HCT116 (cell line): Measurements from ENCODE around the gene TNIK. TPM values are rescaled to one million over a fixed set of nuclear protein-coding genes. Genes with fewer than 3 reads are reported as not detected.
A peak's percentile ranks its signal among the peaks of the same experiment; 100 is the strongest.

ENCODE experiments used
- ATAC-seq: fragments of 200-7000 bp; cut with Tn5 transposase; 2 replicates; pipeline ENCODE4 v1.9.1; 2020; ENCODE audit warnings: mild to moderate bottlenecking, moderate library complexity
- BruUV-seq: library from RNA; stranded (reverse); fragments of 400-500 nt; replicated peaks from 2 replicates; lab custom pipeline; 2021; lab: Mats Ljungman, UMichigan
- CTCF ChIA-PET: fragments of 300-600 bp; sonication (Branson Sonifier 250); formaldehyde crosslinking; loops from one replicate; lab custom pipeline; 2021; ENCODE audit warnings: antibody characterized with exemption; lab: Charles Lee
- POLR2A ChIA-PET: fragments of 300-600, 350-600 bp; sonication (Branson Sonifier 250); formaldehyde crosslinking; loops from one replicate; lab custom pipeline; 2021; ENCODE audit warnings: antibody characterized with exemption; lab: Charles Lee
- RAD21 ChIA-PET, 2 experiments: fragments of 300-600 bp; sonication (Branson Sonifier 250); formaldehyde crosslinking; loops; one replicate each; lab custom pipeline; 2023; ENCODE audit warnings: low total read pairs in 2 of 2; ENCODE audit not compliant: uncharacterized antibody in 2 of 2, unreplicated experiment in 2 of 2, low non-redundant PET in 1 of 2; lab: Charles Lee
- DNase-seq: peaks from one replicate; pipeline ENCODE4 v3.0.0-alpha.2; 2010; ENCODE audit warnings: low read depth, low spot score
- H2AFZ ChIP-seq: fragments of 200-600 bp; shearing (Covaris generic), sonication (generic); 2 replicates; pipeline ENCODE4 v1.6.1; 2017; ENCODE audit warnings: low read depth, mixed run types, mixed read lengths, antibody characterized with exemption, low read length; ENCODE audit not compliant: poor library complexity, severe bottlenecking
- H3K27ac ChIP-seq: 2 replicates; pipeline ENCODE4 v1.5.1; 2012; ENCODE audit warnings: low read depth, low read length
- H3K27me3 ChIP-seq: fragments of 200-600 bp; sonication (generic); 2 replicates; pipeline ENCODE4 v1.6.1; 2016; ENCODE audit warnings: mixed run types, low read length, mixed read lengths; ENCODE audit not compliant: insufficient read depth
- H3K36me3 ChIP-seq, 2 experiments: fragments of 200-500 bp in 1 of 2; fragments of 200-600 bp in 1 of 2; sonication (Bioruptor generic) in 1 of 2; sonication (generic) in 1 of 2; 2 replicates each; pipeline versions ENCODE4 v1.5.1 to v1.6.1; 2014 to 2016; ENCODE audit warnings: low read length in 2 of 2, inconsistent platforms in 1 of 2, mixed read lengths in 1 of 2, mixed run types in 1 of 2; ENCODE audit not compliant: insufficient read depth in 2 of 2, control insufficient read depth in 1 of 2
- H3K4me1 ChIP-seq, 2 experiments: fragments of 200-600 bp in 1 of 2; sonication (generic) in 1 of 2; 2 replicates each; pipeline versions ENCODE4 v1.5.1 to v1.6.1; 2012 to 2017; ENCODE audit warnings: low read length in 2 of 2, inconsistent platforms in 1 of 2, mild to moderate bottlenecking in 1 of 2, mixed read lengths in 1 of 2, mixed run types in 1 of 2, moderate library complexity in 1 of 2; ENCODE audit not compliant: insufficient read depth in 2 of 2, control insufficient read depth in 1 of 2
- H3K4me2 ChIP-seq: fragments of 200-600 bp; sonication (generic); 2 replicates; pipeline ENCODE4 v1.6.1; 2017; ENCODE audit warnings: mixed run types, low read length, mixed read lengths
- H3K4me3 ChIP-seq, 2 experiments: fragments of 200-600 bp in 1 of 2; sonication (generic) in 1 of 2; replicated peaks in 1 of 2; 2 replicates each; pipeline ENCODE4 v1.5.1; 2011 to 2016; ENCODE audit warnings: low read length in 2 of 2, control low read depth in 1 of 2, low read depth in 1 of 2, mild to moderate bottlenecking in 1 of 2, mixed read lengths in 1 of 2, mixed run types in 1 of 2
- H3K79me2 ChIP-seq: fragments of 200-600 bp; sonication (generic); 2 replicates; pipeline ENCODE4 v1.6.1; 2017; ENCODE audit warnings: mild to moderate bottlenecking, mixed run types, low read length, moderate library complexity, mixed read lengths; ENCODE audit not compliant: insufficient read depth
- H3K9ac ChIP-seq: fragments of 200-600 bp; sonication (generic); 2 replicates; pipeline ENCODE4 v1.6.1; 2016; ENCODE audit warnings: low read length, mixed read lengths
- H3K9me2 ChIP-seq: fragments of 200-600 bp; sonication (generic), shearing (Covaris generic); 2 replicates; pipeline ENCODE4 v1.6.1; 2017; ENCODE audit warnings: mixed run types, mild to moderate bottlenecking, moderate library complexity; ENCODE audit not compliant: insufficient read depth
- H3K9me3 ChIP-seq, 2 experiments: fragments of 200-500 bp in 1 of 2; fragments of 200-600 bp in 1 of 2; sonication (Bioruptor generic) in 1 of 2; sonication (generic) in 1 of 2; 2 replicates each; pipeline ENCODE4 v1.6.1; 2014 to 2017; ENCODE audit warnings: low read length in 2 of 2, mixed read lengths in 2 of 2, inconsistent platforms in 1 of 2, low read depth in 1 of 2, mild to moderate bottlenecking in 1 of 2, mixed run types in 1 of 2, moderate library complexity in 1 of 2; ENCODE audit not compliant: control insufficient read depth in 1 of 2, insufficient read depth in 1 of 2
- H4K20me1 ChIP-seq: fragments of 200-600 bp; sonication (generic), shearing (Covaris generic); 2 replicates; pipeline ENCODE4 v1.6.1; 2017; ENCODE audit warnings: mixed run types, mild to moderate bottlenecking, moderate library complexity; ENCODE audit not compliant: insufficient read depth
- CBX3 ChIP-seq: IDR thresholded peaks from 2 replicates; pipeline ENCODE4 v1.6.1; 2012; ENCODE audit warnings: low read depth
- CEBPB ChIP-seq: IDR thresholded peaks from 2 replicates; pipeline ENCODE4 v1.6.1; 2012; ENCODE audit warnings: low read depth
- EGR1 ChIP-seq: IDR thresholded peaks from 2 replicates; pipeline ENCODE4 v1.6.1; 2012; ENCODE audit warnings: low read depth
- ELF1 ChIP-seq: IDR thresholded peaks from 2 replicates; pipeline ENCODE4 v1.6.1; 2012; ENCODE audit warnings: low read depth, borderline replicate concordance
- EZH2 ChIP-seq: fragments of 200-600 bp; sonication (generic); IDR thresholded peaks from 2 replicates; pipeline ENCODE4 v1.6.1; 2017; ENCODE audit warnings: antibody characterized with exemption, mixed run types
- MAX ChIP-seq: IDR thresholded peaks from 2 replicates; pipeline ENCODE4 v1.6.1; 2012
- POLR2A ChIP-seq: IDR thresholded peaks from 2 replicates; pipeline ENCODE4 v1.7.0; 2011; ENCODE audit warnings: borderline replicate concordance; ENCODE audit not compliant: insufficient read depth, insufficient read length; ENCODE audit errors: extremely low read depth
- POLR2AphosphoS5 ChIP-seq: IDR thresholded peaks from 2 replicates; pipeline ENCODE4 v1.6.1; 2011; ENCODE audit warnings: mild to moderate bottlenecking, low read depth, low read length, moderate library complexity
- REST ChIP-seq: IDR thresholded peaks from 2 replicates; pipeline ENCODE4 v1.6.1; 2012; ENCODE audit warnings: low read depth
- SIN3A ChIP-seq: IDR thresholded peaks from 2 replicates; pipeline ENCODE4 v1.6.1; 2012; ENCODE audit warnings: low read depth
- SP1 ChIP-seq: IDR thresholded peaks from 2 replicates; pipeline ENCODE4 v1.6.1; 2012; ENCODE audit warnings: low read depth
- YY1 ChIP-seq: IDR thresholded peaks from 2 replicates; pipeline ENCODE4 v1.6.1; 2011; ENCODE audit warnings: low read length, low read depth, moderate library complexity, mild to moderate bottlenecking; ENCODE audit not compliant: insufficient replicate concordance; ENCODE audit errors: extremely low read depth
- ZNF274 ChIP-seq: fragments of 200-500 bp; sonication (Bioruptor generic); IDR thresholded peaks from 2 replicates; pipeline ENCODE4 v1.6.1; 2014; ENCODE audit warnings: mild to moderate bottlenecking, low read depth, low read length, inconsistent platforms
- intact Hi-C: fragments of 100-400 bp; cut with micrococcal nuclease; formaldehyde crosslinking; loops from 2 replicates; pipeline ENCODE4 v1.10.0; 2022
- total RNA-seq: library from RNA; stranded (reverse); gene quantifications from one replicate; pipeline ENCODE4 v1.2.1, GENCODE V29; 2021; ENCODE audit not compliant: unreplicated experiment

The TNIK gene
- total RNA-seq, 1 experiment from 2014 or later = 24.1 TPM

- Histone ChIP-seq H3K36me3 (no peaks in the 10 kb centered on the region), H3K9me2 (no peaks in the 10 kb centered on the region), H2AFZ (no peak overlapping the region), H3K27me3 (no peaks in the 10 kb centered on the region), H3K9me3 (no peaks in the 10 kb centered on the region), H3K4me3 (no peak overlapping the region), H3K79me2 (no peaks in the 10 kb centered on the region), H3K4me1 (no peaks in the 10 kb centered on the region), H4K20me1 (no peaks in the 10 kb centered on the region), H3K9ac (no peak overlapping the region), H3K27ac (no peak overlapping the region), H3K4me2 (no peak overlapping the region)
- ChIA-PET RAD21 (no interaction called here), CTCF (no interaction called here), POLR2A (no interaction called here)
- DNase-seq (no peak), ATAC-seq (peak; percentile 63; the same call in 1 of the 2 replicates)
- TF ChIP-seq SIN3A = no peak
- TF ChIP-seq POLR2AphosphoS5 = no peak
- TF ChIP-seq EZH2 = no peak
- no peak for TF ChIP-seq YY1
- no TSS peak for BruUV-seq
- intact Hi-C loops = no loop called here
Measured at GRCh38 chr3:171206283-171206682, 253.9 kb downstream of the TNIK start.

- intact Hi-C loops = no loop called here
- Histone ChIP-seq H3K9me2 (no peaks in the 10 kb centered on the region), H3K9me3 (no peaks in the 10 kb centered on the region), H3K36me3 (no peaks in the 10 kb centered on the region), H3K4me1 (no peaks in the 10 kb centered on the region), H3K4me2 (no peak overlapping the region), H3K4me3 (no peak overlapping the region), H2AFZ (no peak overlapping the region), H3K79me2 (no peaks in the 10 kb centered on the region), H3K27me3 (no peaks in the 10 kb centered on the region), H3K9ac (no peak overlapping the region), H3K27ac (no peak overlapping the region), H4K20me1 (no peaks in the 10 kb centered on the region)
- ChIA-PET RAD21 (no interaction called here), CTCF (no interaction called here), POLR2A (interaction anchor here (1.0 kb wide), 1 partner anchor 10 kb away, joined by 3 read pairs; no protein-coding TSS in a partner anchor)
- ATAC-seq = no peak
- TF ChIP-seq YY1 (no peak), MAX (no peak), CBX3 (no peak), EGR1 (no peak), REST (no peak), SIN3A (no peak), ELF1 (no peak), SP1 (no peak), CEBPB (no peak), ZNF274 (no peak), EZH2 (no peak), POLR2A (no peak)
- no peak for DNase-seq
- no TSS peak for BruUV-seq
Measured at GRCh38 chr3:171204942-171205341, 255.3 kb downstream of the TNIK start.
